GM18526 (cell line): ENCODE results near the gene INPP5E.

Source experiments
- POLR2A ChIP-seq: IDR thresholded peaks from 3 replicates; pipeline ENCODE4 v1.6.1; 2011; ENCODE audit not compliant: insufficient read length; ENCODE audit errors: extremely low read depth

Gene INPP5E

GRCh38 chr9:136460772-136461325 is 21.2 kb upstream of the INPP5E start:
- no peak for TF ChIP-seq POLR2A

- TF ChIP-seq POLR2A = no peak
Observed at GRCh38 chr9:136459425-136459824, 19.8 kb upstream of the INPP5E start.

- TF ChIP-seq POLR2A = no peak
Observed at GRCh38 chr9:136457326-136457725, 17.7 kb upstream of the INPP5E start.

- no peak for TF ChIP-seq POLR2A
Observed at GRCh38 chr9:136456258-136456657, 16.6 kb upstream of the INPP5E start.

- TF ChIP-seq POLR2A = no peak
Observed at GRCh38 chr9:136455043-136456002, 15.7 kb upstream of the INPP5E start.

GRCh38 chr9:136454026-136454796 is 14.6 kb upstream of the INPP5E start:
- TF ChIP-seq POLR2A = no peak

GRCh38 chr9:136453326-136453725 is 13.7 kb upstream of the INPP5E start:
- no peak for TF ChIP-seq POLR2A

- TF ChIP-seq POLR2A = no peak
Observed at GRCh38 chr9:136451221-136451877, 11.7 kb upstream of the INPP5E start.

GRCh38 chr9:136448655-136449054 is 9.0 kb upstream of the INPP5E start:
- no peak for TF ChIP-seq POLR2A

- TF ChIP-seq POLR2A = no peak
Observed at GRCh38 chr9:136447173-136447778, 7.6 kb upstream of the INPP5E start.

GRCh38 chr9:136445799-136446198 is 6.2 kb upstream of the INPP5E start:
- no peak for TF ChIP-seq POLR2A

GRCh38 chr9:136444102-136444501 is 4.5 kb upstream of the INPP5E start:
- no peak for TF ChIP-seq POLR2A

- TF ChIP-seq POLR2A = no peak
Observed at GRCh38 chr9:136443687-136444086, 4.0 kb upstream of the INPP5E start.

- no peak for TF ChIP-seq POLR2A
Observed at GRCh38 chr9:136443087-136443486, 3.4 kb upstream of the INPP5E start.

- no peak for TF ChIP-seq POLR2A
Observed at GRCh38 chr9:136442265-136442664, 2.6 kb upstream of the INPP5E start.
